Endodermal cell (in vitro differentiated cells): Measurements from ENCODE around the gene FEM1C. TPM values are rescaled to one million over a fixed set of nuclear protein-coding genes. Genes with fewer than 3 reads are reported as not detected.

Source experiments
- DNase-seq: peaks from one replicate; pipeline ENCODE4 v3.0.0-alpha.2; 2017
- H3K27ac ChIP-seq: 2 replicates; pipeline ENCODE4 v1.5.1; 2013; ENCODE audit warnings: mild to moderate bottlenecking, low read depth, low read length, moderate library complexity
- H3K27me3 ChIP-seq: 2 replicates; pipeline ENCODE4 v1.6.1; 2013; ENCODE audit warnings: mild to moderate bottlenecking, low read length, moderate library complexity; ENCODE audit not compliant: insufficient read depth, control insufficient read depth, poor library complexity, severe bottlenecking
- H3K36me3 ChIP-seq: 2 replicates; pipeline ENCODE4 v1.7.0; 2013; ENCODE audit warnings: mild to moderate bottlenecking, low read length, moderate library complexity; ENCODE audit not compliant: control insufficient read depth, insufficient read depth
- H3K4me1 ChIP-seq: one replicate; pipeline ENCODE4 v1.7.0; 2013; ENCODE audit warnings: low read length; ENCODE audit not compliant: control insufficient read depth, insufficient read depth
- H3K4me3 ChIP-seq: 2 replicates; pipeline ENCODE4 v1.5.1; 2013; ENCODE audit warnings: mild to moderate bottlenecking, low read length, moderate library complexity
- H3K9ac ChIP-seq: 2 replicates; pipeline ENCODE4 v1.6.1; 2013; ENCODE audit warnings: mild to moderate bottlenecking, low read length, moderate library complexity; ENCODE audit not compliant: poor library complexity, severe bottlenecking; ENCODE audit errors: extremely low read depth
- H3K9me3 ChIP-seq: 2 replicates; pipeline ENCODE4 v1.6.1; 2013; ENCODE audit warnings: mild to moderate bottlenecking, low read length, moderate library complexity; ENCODE audit not compliant: control insufficient read depth
- H3K27ac Mint-ChIP-seq: 2 replicates; pipeline ENCODE4 v1.8.0; 2020; ENCODE audit warnings: mixed read lengths
- H3K27me3 Mint-ChIP-seq: 2 replicates; pipeline ENCODE4 v1.8.0; 2021; ENCODE audit warnings: mild to moderate bottlenecking, mixed read lengths; ENCODE audit not compliant: insufficient read depth
- H3K36me3 Mint-ChIP-seq: 2 replicates; pipeline ENCODE4 v1.8.0; 2020; ENCODE audit warnings: low read depth, mixed read lengths
- H3K4me1 Mint-ChIP-seq: 2 replicates; pipeline ENCODE4 v1.8.0; 2020; ENCODE audit warnings: mixed read lengths
- H3K4me3 Mint-ChIP-seq: 2 replicates; pipeline ENCODE4 v1.8.0; 2020; ENCODE audit warnings: mild to moderate bottlenecking, moderate library complexity, mixed read lengths
- H3K9me3 Mint-ChIP-seq: 2 replicates; pipeline ENCODE4 v1.8.0; 2020; ENCODE audit warnings: mild to moderate bottlenecking, mixed read lengths
- CTCF ChIP-seq: fragments of 200-600 bp; sonication (generic); conservative IDR thresholded peaks from 2 replicates; pipeline ENCODE4 v1.5.0; 2021; ENCODE audit warnings: antibody characterized with exemption, mild to moderate bottlenecking
- WGBS, 2 experiments: methylation state at CpG; one replicate each; pipeline versions ENCODE4 v1.1.5 to v1.1.7; 2013; ENCODE audit warnings: missing lambda C conversion rate in 2 of 2, mixed read lengths in 1 of 2; ENCODE audit not compliant: insufficient coverage in 1 of 2, insufficient read length in 1 of 2; 5-methylcytosine and 5-hydroxymethylcytosine counted together
- total RNA-seq, 2 donors: library from RNA; stranded (reverse); fragmentation: NEBNext Ultra II Directional in 1 of 2; extraction: Animal tissue kit (Norgen Biotek cat#: 25700) in 1 of 2; gene quantifications; 2 replicates in 1 of 2; 3 replicates in 1 of 2; pipeline ENCODE4 v1.2.1, GENCODE V29; 2021

FEM1C gene
- total RNA-seq, 2 donors from 2014 or later, result 12.3 to 14.4 TPM

GRCh38 chr5:115511632-115512031 lies 32.9 kb downstream of the FEM1C start:
- Histone ChIP-seq H3K9me3 (no peaks in the 10 kb centered on the region), H3K4me1 (no peaks in the 10 kb centered on the region), H3K27ac (no peak overlapping the region), H3K27me3 (no peaks in the 10 kb centered on the region), H3K9ac (no peak overlapping the region), H3K36me3 (no peaks in the 10 kb centered on the region), H3K4me3 (no peak overlapping the region)
- H3K36me3 Mint-ChIP-seq, result no peaks in the 10 kb centered on the region
- no peaks in the 10 kb centered on the region for H3K9me3 Mint-ChIP-seq
- WGBS, 2 experiments, result 94 to 97% methylated on average over 2 to 3 of the region's 3 CpGs
- TF ChIP-seq CTCF, result no peak
- DNase-seq, result no peak
- H3K4me3 Mint-ChIP-seq, result no peak overlapping the region
- no peaks in the 10 kb centered on the region for H3K4me1 Mint-ChIP-seq
- H3K27ac Mint-ChIP-seq, result no peak overlapping the region
- no peaks in the 10 kb centered on the region for H3K27me3 Mint-ChIP-seq

- Histone ChIP-seq H3K9ac (no peak overlapping the region), H3K36me3 (no peaks in the 10 kb centered on the region), H3K4me1 (no peaks in the 10 kb centered on the region), H3K9me3 (no peaks in the 10 kb centered on the region), H3K4me3 (no peak overlapping the region), H3K27me3 (no peaks in the 10 kb centered on the region), H3K27ac (no peak overlapping the region)
- no peaks in the 10 kb centered on the region for H3K9me3 Mint-ChIP-seq
- no CpG with 5 or more reads among the region's 1 CpG for WGBS, 2 experiments
- H3K4me3 Mint-ChIP-seq, result no peak overlapping the region
- no peak for TF ChIP-seq CTCF
- no peaks in the 10 kb centered on the region for H3K36me3 Mint-ChIP-seq
- no peaks in the 10 kb centered on the region for H3K4me1 Mint-ChIP-seq
- H3K27ac Mint-ChIP-seq, result no peak overlapping the region
- no peaks in the 10 kb centered on the region for H3K27me3 Mint-ChIP-seq
- DNase-seq, result no peak
Measured at GRCh38 chr5:115510145-115510645, 34.4 kb downstream of the FEM1C start.

- H3K4me1 ChIP-seq, result no peaks in the 10 kb centered on the region
- H3K27ac ChIP-seq, result no peak overlapping the region
- Mint-ChIP-seq H3K27me3 (no peaks in the 10 kb centered on the region), H3K4me3 (no peak overlapping the region), H3K9me3 (no peaks in the 10 kb centered on the region), H3K27ac (no peak overlapping the region), H3K4me1 (no peaks in the 10 kb centered on the region), H3K36me3 (no peaks in the 10 kb centered on the region)
- DNase-seq, result no peak
- H3K9ac ChIP-seq, result no peak overlapping the region
- H3K9me3 ChIP-seq, result no peaks in the 10 kb centered on the region
- WGBS, 2 experiments, result 87 to 92% methylated on average over 2 of the region's 2 CpGs
- no peaks in the 10 kb centered on the region for H3K27me3 ChIP-seq
- H3K4me3 ChIP-seq, result no peak overlapping the region
- H3K36me3 ChIP-seq, result no peaks in the 10 kb centered on the region
- no peak for TF ChIP-seq CTCF
Measured at GRCh38 chr5:115509547-115509946, 35.0 kb downstream of the FEM1C start.
